ENCODE measurements around the gene ARID5B.

ARID5B gene

DNA sequence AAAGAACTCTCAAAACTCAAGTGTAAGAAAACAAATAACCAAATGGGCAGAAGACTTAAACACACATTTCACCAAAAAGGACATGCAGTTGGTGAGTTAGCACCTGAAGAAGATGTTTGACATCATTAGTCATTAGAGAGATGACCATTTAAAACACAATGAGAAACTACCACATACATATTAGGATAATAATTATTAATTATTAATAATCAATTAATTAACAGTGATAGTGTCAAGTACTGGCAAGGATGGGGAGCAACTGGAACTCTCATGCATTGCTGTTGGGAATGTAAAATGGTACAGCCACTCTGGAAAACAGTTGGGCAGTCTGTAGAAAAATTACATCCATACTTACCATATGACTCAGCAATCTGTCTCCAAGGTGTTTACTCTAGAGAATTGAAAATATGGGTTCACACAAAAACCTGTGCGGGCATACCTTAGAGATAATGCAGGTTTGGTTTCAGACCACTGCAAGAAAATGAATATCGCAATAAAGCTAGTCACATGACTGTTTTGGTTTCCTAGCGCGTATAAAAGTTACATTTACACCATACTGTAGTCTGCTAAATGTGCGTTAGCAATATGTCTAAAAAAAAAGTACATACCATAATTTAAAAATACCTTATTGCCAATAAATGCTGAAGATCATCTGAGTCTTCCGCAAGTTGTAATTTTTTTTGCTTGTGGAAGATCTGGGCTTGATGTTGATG is 30.3 kb downstream of the ARID5B start:
- Histone ChIP-seq H3K9me3 (ENCODE audit: control insufficient read depth, low read length) (no peaks in the 10 kb centered on the region), H3K4me2 (ENCODE audit: low read length) (no peak overlapping the region), H3K36me3 (ENCODE audit: control insufficient read depth, insufficient read depth, low read length) (no peaks in the 10 kb centered on the region), H2AFZ (no peak overlapping the region), H3K4me3 (ENCODE audit: low read depth, low read length) (no peak overlapping the region), H3K9ac (no peak overlapping the region), H3K4me1 (no peaks in the 10 kb centered on the region), H3K79me2 (no peaks in the 10 kb centered on the region), H3K27ac (no peak overlapping the region), H3K27me3 (ENCODE audit: control insufficient read depth, insufficient read depth, low read length) (no peaks in the 10 kb centered on the region)
- TF ChIP-seq, protein P1, sequence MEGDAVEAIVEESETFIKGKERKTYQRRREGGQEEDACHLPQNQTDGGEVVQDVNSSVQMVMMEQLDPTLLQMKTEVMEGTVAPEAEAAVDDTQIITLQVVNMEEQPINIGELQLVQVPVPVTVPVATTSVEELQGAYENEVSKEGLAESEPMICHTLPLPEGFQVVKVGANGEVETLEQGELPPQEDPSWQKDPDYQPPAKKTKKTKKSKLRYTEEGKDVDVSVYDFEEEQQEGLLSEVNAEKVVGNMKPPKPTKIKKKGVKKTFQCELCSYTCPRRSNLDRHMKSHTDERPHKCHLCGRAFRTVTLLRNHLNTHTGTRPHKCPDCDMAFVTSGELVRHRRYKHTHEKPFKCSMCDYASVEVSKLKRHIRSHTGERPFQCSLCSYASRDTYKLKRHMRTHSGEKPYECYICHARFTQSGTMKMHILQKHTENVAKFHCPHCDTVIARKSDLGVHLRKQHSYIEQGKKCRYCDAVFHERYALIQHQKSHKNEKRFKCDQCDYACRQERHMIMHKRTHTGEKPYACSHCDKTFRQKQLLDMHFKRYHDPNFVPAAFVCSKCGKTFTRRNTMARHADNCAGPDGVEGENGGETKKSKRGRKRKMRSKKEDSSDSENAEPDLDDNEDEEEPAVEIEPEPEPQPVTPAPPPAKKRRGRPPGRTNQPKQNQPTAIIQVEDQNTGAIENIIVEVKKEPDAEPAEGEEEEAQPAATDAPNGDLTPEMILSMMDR (IDR thresholded peaks at IDR 0.05): no peak

DNA sequence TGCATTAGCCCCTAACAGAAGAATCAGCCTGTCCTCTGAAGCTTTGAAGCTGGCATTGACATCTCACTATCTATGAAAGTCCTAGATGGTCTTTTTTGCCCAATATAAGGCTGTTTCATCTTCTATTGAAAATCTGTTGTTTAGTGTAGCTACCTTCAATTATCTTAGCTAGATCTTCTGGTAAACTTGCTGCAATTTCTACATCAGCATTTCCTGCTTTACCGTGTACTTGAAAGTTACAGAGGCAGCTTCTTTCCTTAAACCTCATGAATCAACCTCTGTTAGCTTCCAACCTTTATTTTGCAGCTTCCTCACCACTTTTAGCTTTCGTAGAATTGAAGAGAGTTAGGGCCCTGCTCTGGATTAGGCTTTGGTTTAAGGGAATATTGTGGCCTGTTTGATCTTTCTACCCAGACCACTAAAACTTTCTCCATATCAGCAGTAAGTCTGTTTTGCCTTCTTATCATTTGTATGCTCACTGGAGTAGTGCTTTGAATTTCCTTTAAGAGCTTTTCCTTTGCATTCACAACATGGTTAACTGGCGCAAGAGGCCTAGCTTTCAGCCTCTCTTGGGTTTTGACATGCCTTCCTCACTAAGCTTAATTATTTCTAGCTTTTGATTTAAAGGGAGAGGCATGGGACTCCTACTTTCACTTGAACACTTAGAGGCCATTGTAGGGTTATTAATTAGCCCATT is 32.5 kb downstream of the ARID5B start:
- no peak overlapping the region for H3K27ac ChIP-seq
- H3K27me3 ChIP-seq (ENCODE audit: control insufficient read depth, insufficient read depth, low read length): no peaks in the 10 kb centered on the region
- no peaks in the 10 kb centered on the region for H3K4me1 ChIP-seq
- H3K4me3 ChIP-seq (ENCODE audit: low read depth, low read length): no peak overlapping the region
- no peak overlapping the region for H3K9ac ChIP-seq
- no peaks in the 10 kb centered on the region for H3K36me3 ChIP-seq (ENCODE audit: control insufficient read depth, insufficient read depth, low read length)
- H3K9me3 ChIP-seq (ENCODE audit: control insufficient read depth, low read length): no peaks in the 10 kb centered on the region
- H3K79me2 ChIP-seq: no peaks in the 10 kb centered on the region
- H3K4me2 ChIP-seq (ENCODE audit: low read length): no peak overlapping the region
- TF ChIP-seq, protein P1 (IDR thresholded peaks at IDR 0.05): no peak
- H2AFZ ChIP-seq: no peak overlapping the region

DNA sequence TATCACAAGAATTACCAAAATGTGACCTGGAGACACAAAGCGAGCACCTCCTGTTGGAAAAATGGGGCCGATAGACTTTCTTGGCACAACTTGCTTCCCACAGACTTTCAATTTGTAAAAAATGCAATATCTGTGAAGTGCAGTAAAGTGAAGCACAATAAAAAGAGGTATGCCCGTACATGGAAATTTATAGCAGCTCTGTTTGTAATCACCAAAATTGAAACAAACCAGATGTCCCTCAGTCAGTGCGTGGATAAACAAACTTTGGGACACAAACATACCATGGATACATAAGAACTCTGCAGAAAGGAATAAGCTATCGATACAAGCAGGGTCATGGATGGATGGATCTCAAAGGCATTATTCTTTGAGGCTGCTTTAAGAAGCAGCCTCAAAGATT is 33.6 kb downstream of the ARID5B start:
- H3K9me3 ChIP-seq (ENCODE audit: control insufficient read depth, low read length): no peaks in the 10 kb centered on the region
- H3K79me2 ChIP-seq: no peaks in the 10 kb centered on the region
- H3K4me1 ChIP-seq: no peaks in the 10 kb centered on the region
- H3K27ac ChIP-seq: no peak overlapping the region
- no peak overlapping the region for H3K9ac ChIP-seq
- H3K27me3 ChIP-seq (ENCODE audit: control insufficient read depth, insufficient read depth, low read length): no peaks in the 10 kb centered on the region
- no peaks in the 10 kb centered on the region for H3K36me3 ChIP-seq (ENCODE audit: control insufficient read depth, insufficient read depth, low read length)
- TF ChIP-seq, protein P1 (IDR thresholded peaks at IDR 0.05): no peak
- no peak overlapping the region for H3K4me3 ChIP-seq (ENCODE audit: low read depth, low read length)
- no peak overlapping the region for H3K4me2 ChIP-seq (ENCODE audit: low read length)
- H2AFZ ChIP-seq: no peak overlapping the region

DNA sequence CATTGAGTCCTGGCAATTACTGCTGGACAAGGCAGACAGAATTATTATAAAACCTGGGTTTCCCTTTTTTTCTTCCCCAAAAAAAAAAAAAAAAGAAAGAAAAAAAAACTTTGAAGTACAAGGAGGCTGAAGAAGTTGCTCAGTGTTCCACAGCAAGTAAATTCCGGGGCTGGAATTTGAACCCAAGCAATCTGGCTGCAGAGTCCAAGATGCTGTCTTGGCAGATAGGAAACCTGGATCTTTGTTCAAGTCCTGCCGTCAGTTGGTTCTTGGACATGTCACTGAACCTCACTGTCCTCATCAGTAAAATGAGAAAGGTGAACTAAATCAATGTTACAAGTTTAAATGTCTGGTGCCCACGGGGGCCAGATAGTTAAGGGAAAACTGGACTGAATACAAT is 35.3 kb downstream of the ARID5B start:
- H3K4me2 ChIP-seq (ENCODE audit: low read length): no peak overlapping the region
- H3K79me2 ChIP-seq: no peaks in the 10 kb centered on the region
- no peak overlapping the region for H2AFZ ChIP-seq
- TF ChIP-seq, protein P1 (IDR thresholded peaks at IDR 0.05): no peak
- H3K4me3 ChIP-seq (ENCODE audit: low read depth, low read length): no peak overlapping the region
- H3K4me1 ChIP-seq: no peaks in the 10 kb centered on the region
- H3K9me3 ChIP-seq (ENCODE audit: control insufficient read depth, low read length): no peaks in the 10 kb centered on the region
- no peaks in the 10 kb centered on the region for H3K36me3 ChIP-seq (ENCODE audit: control insufficient read depth, insufficient read depth, low read length)
- no peak overlapping the region for H3K27ac ChIP-seq
- H3K9ac ChIP-seq: no peak overlapping the region
- H3K27me3 ChIP-seq (ENCODE audit: control insufficient read depth, insufficient read depth, low read length): no peaks in the 10 kb centered on the region

All from parathyroid adenoma (tissue), 2 donors.